HG03520 (cell line): Measurements from ENCODE around the gene STX4.

Experiments used
- ATAC-seq: cut with Tn5 transposase; IDR thresholded peaks from one replicate; pipeline ENCODE4 v1.9.1; 2021; ENCODE audit warnings: mild to moderate bottlenecking, moderate library complexity; ENCODE audit not compliant: unreplicated experiment

STX4 gene, protein sequence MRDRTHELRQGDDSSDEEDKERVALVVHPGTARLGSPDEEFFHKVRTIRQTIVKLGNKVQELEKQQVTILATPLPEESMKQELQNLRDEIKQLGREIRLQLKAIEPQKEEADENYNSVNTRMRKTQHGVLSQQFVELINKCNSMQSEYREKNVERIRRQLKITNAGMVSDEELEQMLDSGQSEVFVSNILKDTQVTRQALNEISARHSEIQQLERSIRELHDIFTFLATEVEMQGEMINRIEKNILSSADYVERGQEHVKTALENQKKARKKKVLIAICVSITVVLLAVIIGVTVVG

GRCh38 chr16:31032736-31033708 is at the start of gene STX4:
Gene STX4, plus strand, starts transcription at chr16:31033558. Its CDS starts 248 bp downstream, at chr16:31033806.
- peak; percentile 83 for ATAC-seq

- no peak for ATAC-seq
These were observed 49.3 kb upstream of the STX4 start for GRCh38 chr16:30983898-30984610.

DNA sequence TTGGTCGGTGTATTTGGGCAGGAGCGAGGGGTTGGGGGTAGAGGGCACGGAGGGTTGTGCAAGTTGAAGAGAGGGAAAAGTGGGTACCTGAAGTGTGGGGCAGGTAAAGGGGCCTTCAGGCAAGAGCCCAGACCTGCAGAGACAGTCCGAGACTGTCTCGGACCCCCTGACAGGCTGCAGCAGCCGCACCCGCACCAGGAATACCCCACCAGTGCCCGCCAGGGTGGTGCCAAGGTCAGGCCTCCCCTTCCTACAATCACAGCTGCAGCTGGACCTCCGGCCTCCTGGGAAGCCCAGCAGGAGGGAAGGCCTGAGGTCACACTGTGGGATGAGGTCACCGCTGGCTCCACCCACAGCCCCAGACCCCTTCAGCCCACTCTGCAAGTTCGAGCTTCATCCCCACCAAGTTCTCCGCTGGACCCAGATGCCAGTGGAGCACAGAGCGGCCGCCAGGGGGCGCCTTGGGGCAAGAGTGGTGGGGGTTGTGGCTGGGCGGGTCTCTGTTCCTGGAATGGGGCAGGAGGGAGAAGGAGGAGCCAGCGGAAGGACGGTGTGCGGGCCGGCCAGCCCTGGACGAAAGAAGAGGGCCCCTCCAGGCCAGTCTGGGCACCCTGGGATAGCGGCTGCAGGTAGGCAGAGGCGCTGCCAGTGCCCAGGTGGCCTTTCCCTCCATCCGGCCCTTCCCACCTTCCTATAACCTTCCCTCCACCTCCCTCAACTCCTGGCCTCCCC is 48.5 kb upstream of the STX4 start, which contains the start of gene HSD3B7:
HSD3B7 (plus strand) TSS at position 539 of the 732 bp plus-strand sequence. CDS start 452 bp downstream, outside the sequence.
- peak; percentile 61 for ATAC-seq

- ATAC-seq, result no peak
These were observed 47.8 kb upstream of the STX4 start for GRCh38 chr16:30985401-30986128.

DNA sequence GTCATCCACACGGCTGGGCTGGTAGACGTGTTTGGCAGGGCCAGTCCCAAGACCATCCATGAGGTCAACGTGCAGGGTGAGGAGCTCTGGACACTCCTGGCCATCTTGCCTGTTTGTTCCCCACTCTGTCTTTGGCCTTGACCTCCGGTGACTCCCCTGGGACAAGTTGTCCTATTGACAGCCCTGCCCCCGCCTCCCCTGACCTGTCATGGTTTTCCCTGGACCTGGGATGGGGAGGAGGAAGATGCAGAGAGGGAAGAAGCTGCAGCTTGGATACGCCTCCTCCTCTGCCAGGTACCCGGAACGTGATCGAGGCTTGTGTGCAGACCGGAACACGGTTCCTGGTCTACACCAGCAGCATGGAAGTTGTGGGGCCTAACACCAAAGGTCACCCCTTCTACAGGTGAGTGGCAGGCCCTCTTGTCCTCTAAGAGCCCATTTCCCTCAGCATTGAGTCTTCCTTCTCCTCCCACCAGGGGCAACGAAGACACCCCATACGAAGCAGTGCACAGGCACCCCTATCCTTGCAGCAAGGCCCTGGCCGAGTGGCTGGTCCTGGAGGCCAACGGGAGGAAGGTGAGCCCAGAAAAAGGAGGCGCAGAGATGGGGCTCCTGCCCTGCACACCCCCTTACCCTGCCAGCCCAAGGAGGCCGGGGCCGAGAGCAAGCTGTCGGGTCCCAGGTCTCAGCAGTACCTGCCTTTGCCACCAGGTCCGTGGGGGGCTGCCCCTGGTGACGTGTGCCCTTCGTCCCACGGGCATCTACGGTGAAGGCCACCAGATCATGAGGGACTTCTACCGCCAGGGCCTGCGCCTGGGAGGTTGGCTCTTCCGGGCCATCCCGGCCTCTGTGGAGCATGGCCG is 47.0 kb upstream of the STX4 start:
- no peak for ATAC-seq

DNA sequence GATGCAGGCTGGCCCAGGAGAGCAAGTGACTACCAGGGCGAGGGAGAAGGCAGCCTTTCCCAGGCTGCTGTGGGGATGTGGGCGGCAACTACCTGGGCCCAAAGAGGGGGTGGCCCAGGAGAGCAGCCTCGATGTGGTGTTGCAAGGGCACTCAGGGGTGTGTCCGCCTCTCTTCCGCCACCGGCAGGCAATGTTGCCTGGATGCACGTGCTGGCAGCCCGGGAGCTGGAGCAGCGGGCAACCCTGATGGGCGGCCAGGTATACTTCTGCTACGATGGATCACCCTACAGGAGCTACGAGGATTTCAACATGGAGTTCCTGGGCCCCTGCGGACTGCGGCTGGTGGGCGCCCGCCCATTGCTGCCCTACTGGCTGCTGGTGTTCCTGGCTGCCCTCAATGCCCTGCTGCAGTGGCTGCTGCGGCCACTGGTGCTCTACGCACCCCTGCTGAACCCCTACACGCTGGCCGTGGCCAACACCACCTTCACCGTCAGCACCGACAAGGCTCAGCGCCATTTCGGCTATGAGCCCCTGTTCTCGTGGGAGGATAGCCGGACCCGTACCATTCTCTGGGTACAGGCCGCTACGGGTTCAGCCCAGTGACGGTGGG is 45.7 kb upstream of the STX4 start:
- no peak for ATAC-seq

DNA sequence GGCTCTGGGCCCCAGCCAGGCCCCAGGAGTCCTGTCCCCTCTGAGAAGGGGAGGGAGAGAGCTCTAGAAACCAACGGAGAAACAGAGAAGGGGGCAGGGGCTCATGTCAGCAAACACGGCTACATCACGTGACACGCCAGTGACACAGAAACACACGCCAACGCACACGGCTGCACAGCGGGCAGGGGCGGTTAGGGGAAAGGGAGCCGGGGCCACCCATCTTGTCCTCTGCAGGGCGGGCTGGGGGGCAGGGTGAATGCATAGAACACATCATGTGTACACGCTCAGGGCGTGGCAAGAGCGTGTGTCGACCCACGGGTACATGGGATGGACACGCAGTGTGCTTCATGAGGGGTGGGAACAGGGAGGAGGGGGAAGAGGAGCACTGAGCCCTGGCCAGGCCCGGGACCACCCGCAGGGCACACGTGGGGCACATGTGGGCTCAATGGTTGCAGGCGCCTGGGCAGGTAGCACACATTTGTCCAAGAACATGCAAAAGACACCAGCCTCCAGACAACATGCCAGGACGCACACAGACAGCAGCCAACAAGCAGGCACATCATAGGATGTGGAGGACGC is 43.8 kb upstream of the STX4 start:
- no peak for ATAC-seq

DNA sequence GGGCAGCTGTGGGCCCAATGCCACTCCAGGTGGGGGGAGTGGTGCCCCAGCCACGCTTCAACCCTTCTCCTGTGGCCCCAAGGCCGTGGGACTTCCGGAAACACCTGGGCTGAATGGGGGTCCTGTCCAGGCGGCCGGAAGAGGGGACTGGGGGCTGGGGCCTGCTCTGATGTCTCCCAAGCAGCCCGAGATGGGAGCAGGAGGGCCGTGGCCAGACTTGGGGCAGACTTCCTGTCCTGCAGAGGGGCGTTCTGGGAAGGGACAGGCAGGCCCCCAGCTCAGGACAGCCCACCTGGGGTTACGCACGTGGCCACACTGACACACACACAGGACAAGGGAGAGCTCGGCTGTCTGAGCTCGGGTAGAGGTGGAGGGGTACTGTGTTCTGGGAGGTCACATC is 43.3 kb upstream of the STX4 start:
- ATAC-seq, result no peak

DNA sequence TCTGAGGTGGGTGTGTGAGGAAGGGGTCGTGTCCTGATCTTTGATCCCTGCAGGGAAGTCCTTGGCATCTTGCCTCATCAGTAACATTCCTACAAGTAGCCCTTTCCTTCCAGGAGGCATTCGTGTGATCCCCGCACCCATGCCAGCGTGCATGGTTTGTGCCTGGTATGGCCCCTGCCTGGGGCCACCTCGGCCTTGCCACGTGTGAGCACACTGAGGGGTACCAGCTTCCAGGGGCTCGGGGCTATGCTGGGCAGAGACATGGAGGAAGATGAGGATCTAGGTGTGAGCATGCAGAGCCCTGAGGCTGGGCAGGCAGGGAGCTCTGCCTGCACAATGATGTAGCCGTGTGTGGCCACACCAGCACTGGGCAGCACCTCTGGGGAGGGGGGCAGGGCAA is 42.3 kb upstream of the STX4 start:
- ATAC-seq, result no peak

DNA sequence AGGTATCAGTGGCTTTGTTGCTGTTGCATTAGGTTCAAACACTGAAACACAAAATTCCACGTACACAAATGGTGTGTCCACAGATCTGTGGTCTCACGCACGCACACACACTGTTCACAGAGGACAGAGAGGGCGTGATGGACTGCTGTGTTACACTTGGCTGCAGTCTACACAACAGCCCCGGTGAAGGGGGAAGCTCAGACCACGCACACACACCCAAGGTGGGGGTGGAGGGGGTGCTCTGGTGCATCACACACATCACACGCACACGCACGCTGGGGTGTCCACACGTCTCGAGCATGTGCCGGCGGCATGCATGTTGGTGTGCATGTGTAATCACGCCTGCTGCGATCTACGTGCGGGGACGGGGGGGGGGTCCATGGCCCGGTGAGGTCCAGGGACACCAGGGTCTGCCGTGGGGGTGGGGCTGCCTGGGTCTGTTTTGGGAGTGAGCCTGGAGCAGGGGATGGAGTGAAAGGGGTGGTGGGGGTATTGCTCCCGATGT is 41.0 kb upstream of the STX4 start:
- no peak for ATAC-seq

DNA sequence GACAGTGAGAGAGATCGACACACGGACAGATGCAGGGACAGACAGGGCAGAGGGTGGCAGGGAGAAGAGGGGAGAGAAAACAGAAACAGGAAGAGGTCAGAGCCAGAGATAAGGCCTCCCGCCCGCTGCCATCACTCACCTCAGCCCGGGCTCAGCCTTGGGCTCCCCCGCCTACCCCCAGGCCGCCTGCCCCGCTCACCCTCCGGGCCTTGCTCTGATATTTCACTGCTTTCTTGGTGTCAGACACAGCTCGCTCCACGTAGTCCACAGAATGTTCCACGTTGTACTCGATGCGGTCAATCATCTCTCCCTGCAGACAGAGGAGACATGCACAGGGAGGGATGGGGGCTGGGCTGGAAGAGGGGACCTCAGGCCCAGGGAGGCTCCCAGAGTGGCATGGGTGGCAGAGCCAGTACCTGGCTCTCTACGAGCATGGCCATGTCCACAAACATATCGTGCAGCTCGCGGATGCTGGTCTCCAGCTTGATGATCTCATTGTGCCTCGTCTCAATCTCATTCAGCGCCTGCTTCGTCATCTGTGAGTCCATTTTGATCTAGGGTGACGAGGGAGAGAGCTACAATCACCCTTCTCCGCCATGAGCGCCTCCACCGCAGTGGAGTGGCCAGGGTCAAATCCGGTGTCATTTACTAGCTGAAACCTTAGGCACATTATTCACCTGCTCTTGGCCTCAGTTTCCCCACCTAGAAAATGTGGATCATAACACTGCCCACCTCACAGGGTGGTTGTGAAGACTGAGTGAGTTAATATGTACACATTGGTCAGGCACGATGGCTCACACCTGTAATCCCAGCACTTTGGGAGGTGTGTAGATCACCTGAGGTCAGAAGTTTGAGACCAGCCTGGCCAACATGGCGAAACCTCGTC is 40.2 kb upstream of the STX4 start:
- ATAC-seq, result no peak

DNA sequence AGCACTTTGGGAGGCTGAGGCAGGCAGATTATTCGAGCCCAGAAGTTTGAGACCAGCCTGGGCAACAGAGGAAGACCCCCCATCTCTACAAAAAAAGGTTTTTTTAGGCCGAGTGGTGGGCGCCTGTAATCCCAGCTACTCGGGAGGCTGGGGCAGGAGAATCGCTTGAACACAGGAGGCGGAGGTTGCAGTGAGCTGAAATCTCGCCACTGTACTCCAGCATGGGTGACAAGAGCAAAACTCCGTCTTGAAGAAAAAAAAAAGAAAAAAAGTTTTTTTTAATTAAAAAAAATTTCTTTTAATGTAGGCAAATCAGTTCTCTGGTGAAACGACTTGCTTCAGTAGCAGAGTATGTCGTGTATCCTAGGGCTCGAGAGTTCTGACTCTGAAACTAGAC is 37.4 kb upstream of the STX4 start:
- ATAC-seq, result no peak

- ATAC-seq, result no peak
These were observed 36.9 kb upstream of the STX4 start for GRCh38 chr16:30996324-30996984.

- peak; percentile 69 for ATAC-seq
These were observed 36.2 kb upstream of the STX4 start for GRCh38 chr16:30996985-30997724.
